Measurements from ENCODE around the gene ST3GAL4.

Gene ST3GAL4

DNA sequence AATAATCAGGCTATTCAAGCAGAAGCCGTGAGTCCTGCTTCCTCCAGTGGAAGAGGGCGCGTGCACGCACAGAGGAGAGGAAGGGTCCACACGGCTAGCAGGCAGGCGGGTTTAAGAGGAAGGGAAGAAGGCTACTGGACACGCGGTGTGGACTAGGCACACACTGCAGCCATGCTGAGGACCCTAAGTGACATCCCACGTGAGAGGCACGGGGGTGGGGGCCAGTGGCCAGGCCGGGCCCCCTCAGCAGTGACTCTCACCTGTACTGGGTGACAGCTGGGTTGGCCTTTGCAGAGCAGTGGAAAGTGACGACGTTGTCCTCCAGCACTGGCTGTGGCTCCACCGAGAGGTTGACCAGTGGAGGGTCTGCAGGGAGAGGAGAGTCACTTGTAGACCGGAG is 100.6 kb downstream of the ST3GAL4 start:
- DNase-seq = no peak

DNA sequence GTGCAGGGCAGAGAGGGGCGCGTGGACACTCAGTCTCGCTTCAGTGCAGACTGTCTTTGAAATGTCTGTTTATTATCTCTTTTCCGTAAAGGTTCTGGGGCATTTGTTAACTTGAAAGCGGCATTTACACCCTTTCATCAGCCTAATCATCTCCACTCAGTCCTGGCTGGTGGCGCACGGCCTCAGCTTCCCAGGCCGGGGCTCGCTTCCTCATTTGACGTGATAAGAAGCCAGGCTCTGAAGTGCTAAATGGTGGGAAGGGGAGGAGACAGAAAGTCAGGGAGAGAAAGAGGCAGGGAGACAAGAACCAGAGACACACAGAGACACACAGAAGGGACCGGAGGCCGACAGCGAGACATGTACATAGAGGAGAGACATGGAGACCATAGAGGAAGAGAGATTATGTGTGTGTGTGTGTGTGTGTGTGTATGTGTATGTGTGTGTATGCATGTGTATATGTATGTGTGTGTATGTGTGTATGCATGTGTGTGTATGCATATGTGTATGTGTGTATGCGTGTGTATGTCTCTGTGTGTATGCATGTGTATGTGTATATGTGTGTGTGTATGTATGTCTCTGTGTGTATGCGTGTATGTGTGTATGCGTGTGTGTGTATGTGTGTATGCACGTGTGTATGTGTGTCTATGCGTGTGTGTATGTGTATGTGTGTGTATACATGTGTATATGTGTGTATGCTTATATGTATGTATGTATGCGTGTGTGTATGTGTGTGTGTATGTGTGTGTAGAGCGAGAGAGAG is 101.5 kb downstream of the ST3GAL4 start:
- DNase-seq = no peak

DNA sequence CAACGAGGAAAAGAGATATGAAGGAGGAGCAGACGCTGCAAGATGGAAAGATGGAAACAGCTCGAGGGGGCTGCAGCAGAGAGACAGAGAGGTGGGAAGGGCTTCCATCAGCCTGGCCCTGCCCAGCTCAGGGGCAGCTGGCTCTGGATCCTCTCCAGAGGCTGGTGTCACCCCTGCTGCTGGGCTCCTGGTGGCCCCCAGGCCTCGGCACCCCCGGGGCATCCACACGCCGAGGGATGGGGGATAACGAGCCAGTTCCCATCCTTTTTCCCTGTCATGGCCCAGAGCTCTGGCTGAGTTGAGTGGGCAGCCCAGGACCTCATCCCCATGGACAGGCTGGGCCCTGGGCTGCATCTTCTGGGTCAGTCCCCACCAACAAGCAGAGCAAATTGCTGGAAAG is 102.3 kb downstream of the ST3GAL4 start:
- no peak for DNase-seq

DNA sequence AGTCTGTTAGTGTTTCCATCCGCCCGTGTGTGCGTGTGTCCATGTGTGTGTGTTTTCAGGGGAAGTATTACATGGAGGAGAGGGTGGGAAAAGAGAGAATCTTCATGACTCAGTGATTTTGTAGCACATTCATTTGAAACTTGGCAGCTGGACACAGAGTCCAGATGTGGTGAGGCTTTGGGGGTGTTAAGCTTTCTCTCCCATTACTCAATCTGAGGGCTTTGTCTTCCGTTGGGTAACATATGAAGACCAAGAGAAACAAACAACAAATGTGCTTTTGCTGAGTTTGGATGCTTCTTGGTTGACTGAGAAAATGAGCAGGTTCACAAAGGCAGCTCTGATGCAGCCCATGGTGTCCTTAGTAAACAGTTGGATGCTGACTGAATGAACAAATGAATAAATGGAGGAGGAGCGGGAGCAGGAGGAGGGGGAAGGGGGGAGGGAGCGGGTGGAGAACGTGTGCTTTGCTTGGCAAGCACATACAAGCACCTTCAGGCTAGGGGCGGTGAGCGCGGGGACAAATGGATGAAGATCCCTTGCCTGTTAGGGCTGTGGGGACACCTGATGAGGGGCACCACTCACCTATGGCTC is 104.3 kb downstream of the ST3GAL4 start:
- DNase-seq = no peak

DNA sequence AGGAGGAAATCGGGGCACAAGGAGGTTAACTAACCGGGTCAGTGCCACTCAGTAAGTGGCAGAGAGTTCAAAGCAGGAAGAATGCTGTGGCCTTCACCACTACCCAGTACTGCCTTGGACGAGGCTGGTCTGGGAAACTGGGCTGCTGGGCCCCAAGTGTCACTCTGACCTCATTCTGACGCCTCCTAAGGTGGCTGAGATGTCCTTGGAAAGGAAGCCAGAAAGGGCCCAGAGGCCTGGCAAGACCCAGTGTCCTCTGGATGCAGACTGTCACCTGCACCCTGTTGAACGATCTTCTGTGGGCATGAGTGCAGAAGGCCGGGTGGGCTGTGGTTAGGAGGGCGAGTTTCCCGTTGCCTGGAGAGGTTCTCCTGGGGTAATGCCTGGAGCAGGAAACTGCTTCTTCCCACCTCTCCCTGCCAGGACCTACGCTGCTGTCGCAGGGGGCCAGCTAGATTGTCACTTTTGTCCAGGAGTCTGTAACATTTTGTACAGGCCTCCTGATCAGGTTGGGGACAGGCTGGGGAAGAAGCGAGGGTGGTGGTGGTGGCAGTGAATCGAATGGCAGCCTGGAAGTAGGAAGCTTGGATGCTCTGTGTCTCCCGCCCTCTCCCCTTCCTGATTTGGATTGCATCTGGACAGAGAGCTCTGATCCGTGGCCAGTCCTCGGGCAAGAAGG is 105.1 kb downstream of the ST3GAL4 start:
- no peak for DNase-seq

DNA sequence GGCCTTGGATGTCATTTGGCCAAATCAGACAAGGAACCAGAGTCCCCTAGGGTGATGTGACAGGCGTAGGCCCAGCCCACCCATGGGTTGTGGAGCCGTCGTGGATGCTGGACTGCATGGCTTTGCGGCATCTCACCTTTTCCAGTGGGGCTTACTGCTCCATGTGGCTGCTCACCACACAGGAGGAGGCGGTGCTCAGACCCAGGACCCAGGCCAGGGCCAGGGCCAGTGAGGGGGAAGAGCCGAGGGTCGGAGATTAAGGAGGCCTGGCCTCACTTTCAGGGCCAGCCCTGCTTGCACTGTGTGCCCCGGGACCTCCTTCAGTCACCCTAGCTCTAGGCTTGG is 105.6 kb downstream of the ST3GAL4 start:
- DNase-seq = no peak

DNA sequence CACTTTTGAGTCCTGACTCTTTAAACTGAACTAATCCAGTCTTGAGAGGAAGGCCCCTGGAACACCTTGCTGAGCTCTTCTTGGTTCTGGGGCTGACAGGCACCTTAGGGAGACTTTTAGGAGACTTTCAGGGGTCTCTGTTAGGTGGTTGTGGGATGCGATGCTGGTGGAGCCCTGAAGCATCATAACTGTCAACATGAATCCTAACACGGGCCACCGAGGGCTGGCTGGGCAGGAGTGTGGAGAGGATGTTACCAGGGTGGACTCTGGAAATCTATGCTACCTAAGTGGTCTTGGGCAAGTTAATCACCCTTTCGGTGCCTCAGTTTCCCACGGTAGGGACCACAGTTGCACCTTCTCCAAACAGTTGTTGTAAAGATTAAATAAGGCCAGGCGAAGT is 106.5 kb downstream of the ST3GAL4 start:
- DNase-seq = no peak

DNA sequence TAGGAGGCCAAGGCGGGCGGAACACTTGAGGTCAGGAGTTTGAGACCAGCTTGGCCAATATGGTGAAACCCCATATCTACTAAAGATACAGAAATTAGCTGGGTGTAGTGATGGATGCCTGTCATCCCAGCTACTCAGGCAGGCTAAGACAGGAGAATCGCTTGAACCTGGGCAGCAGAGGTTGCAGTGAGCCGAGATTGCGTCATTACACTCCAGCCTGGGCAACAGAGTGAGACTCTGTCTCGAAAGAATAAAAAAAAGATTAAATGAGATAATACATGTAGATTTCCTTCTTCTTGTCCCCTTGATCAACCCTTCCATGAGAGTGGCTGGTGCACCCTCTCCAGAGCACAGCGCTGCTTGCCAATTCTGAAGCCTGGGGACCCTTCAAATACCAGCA is 106.9 kb downstream of the ST3GAL4 start:
- DNase-seq = no peak

All from CD4-positive, alpha-beta T cell treated with Interleukin-17A for 4 hours (primary cell).